ENCODE results near the gene SIDT1. TPM values are rescaled to one million over a fixed set of nuclear protein-coding genes. Genes with fewer than 3 reads are reported as not detected.
"Not testable (repeated sequence)": the region's sequence is repeated elsewhere in the genome, so short reads cannot be mapped to it uniquely, and the experiment has no call there.

Gene SIDT1
- total RNA-seq, 2 donors from 2014 or later, result 34.5 to 44.1 TPM

GRCh38 chr3:113620091-113620490 lies 87.7 kb downstream of the SIDT1 start:
- DNase-seq (ENCODE audit: low spot score) (no peak), ATAC-seq (no peak)
- Mint-ChIP-seq H3K4me3 (no peak overlapping the region), H3K4me1 (ENCODE audit: low read depth in 2 of 2) (no peaks in the 10 kb centered on the region), H3K36me3 (peaks cover 28% of the 10 kb centered on the region), H3K27me3 (no peaks in the 10 kb centered on the region), H3K27ac (peak overlapping the region in 1 of 2 donors; percentile 17), H3K9me3 (no peaks in the 10 kb centered on the region)

- ATAC-seq (no peak), DNase-seq (ENCODE audit: low spot score) (no peak)
- Mint-ChIP-seq H3K27me3 (no peaks in the 10 kb centered on the region), H3K4me1 (ENCODE audit: low read depth in 2 of 2) (peaks cover 4 to 7% of the 10 kb centered on the region in 2 donors), H3K36me3 (peaks cover 36% of the 10 kb centered on the region), H3K27ac (no peak overlapping the region), H3K4me3 (no peak overlapping the region), H3K9me3 (no peaks in the 10 kb centered on the region)
Observed at GRCh38 chr3:113623324-113623723, 91.0 kb downstream of the SIDT1 start.

- peaks cover 4 to 7% of the 10 kb centered on the region in 2 donors for H3K4me1 Mint-ChIP-seq (ENCODE audit: low read depth in 2 of 2)
- H3K27ac Mint-ChIP-seq, result no peak overlapping the region
- no peak for ATAC-seq
- DNase-seq (ENCODE audit: low spot score), result no peak
- H3K27me3 Mint-ChIP-seq, result no peaks in the 10 kb centered on the region
- H3K36me3 Mint-ChIP-seq, result peaks cover 36% of the 10 kb centered on the region
- H3K4me3 Mint-ChIP-seq, result no peak overlapping the region
- H3K9me3 Mint-ChIP-seq, result no peaks in the 10 kb centered on the region
Observed at GRCh38 chr3:113623811-113624210, 91.5 kb downstream of the SIDT1 start.

GRCh38 chr3:113625834-113626233 lies 93.5 kb downstream of the SIDT1 start:
- peaks cover 26% of the 10 kb centered on the region for H3K36me3 Mint-ChIP-seq
- no peaks in the 10 kb centered on the region for H3K27me3 Mint-ChIP-seq
- peaks cover 4 to 7% of the 10 kb centered on the region in 2 donors for H3K4me1 Mint-ChIP-seq (ENCODE audit: low read depth in 2 of 2)
- H3K9me3 Mint-ChIP-seq, result no peaks in the 10 kb centered on the region
- H3K4me3 Mint-ChIP-seq, result no peak overlapping the region
- H3K27ac Mint-ChIP-seq, result peak overlapping the region; percentile 4 to 63
- DNase-seq (ENCODE audit: low spot score) (no peak), ATAC-seq (no peak)

GRCh38 chr3:113626503-113627371 lies 94.4 kb downstream of the SIDT1 start:
- peak; percentile 64 to 73 for ATAC-seq
- Mint-ChIP-seq H3K27me3 (no peaks in the 10 kb centered on the region), H3K9me3 (no peaks in the 10 kb centered on the region), H3K4me3 (no peak overlapping the region), H3K4me1 (ENCODE audit: low read depth in 2 of 2) (peaks cover 4 to 7% of the 10 kb centered on the region in 2 donors), H3K36me3 (peaks cover 22% of the 10 kb centered on the region), H3K27ac (peak overlapping the region; percentile 4 to 63)
- no peak for DNase-seq (ENCODE audit: low spot score)

- no peaks in the 10 kb centered on the region for H3K27me3 Mint-ChIP-seq
Observed at GRCh38 chr3:113628316-113628715, 96.0 kb downstream of the SIDT1 start.

GRCh38 chr3:113628788-113629187 lies 96.4 kb downstream of the SIDT1 start:
- no peak for DNase-seq (ENCODE audit: low spot score)
- H3K4me1 Mint-ChIP-seq (ENCODE audit: low read depth in 2 of 2), result peaks cover 4 to 7% of the 10 kb centered on the region in 2 donors
- ATAC-seq, result no peak
- no peak overlapping the region for H3K4me3 Mint-ChIP-seq
- H3K27ac Mint-ChIP-seq, result no peak overlapping the region
- peaks cover 19% of the 10 kb centered on the region for H3K36me3 Mint-ChIP-seq
- H3K27me3 Mint-ChIP-seq, result no peaks in the 10 kb centered on the region
- H3K9me3 Mint-ChIP-seq, result no peaks in the 10 kb centered on the region

More at GRCh38 chr3:113628316-113628715, 96.0 kb downstream of the SIDT1 start:
- peaks cover 22% of the 10 kb centered on the region for H3K36me3 Mint-ChIP-seq
- no peak for ATAC-seq
- peak overlapping the region in 1 of 2 donors; percentile 52 for H3K27ac Mint-ChIP-seq
- no peak for DNase-seq (ENCODE audit: low spot score)
- no peak overlapping the region for H3K4me3 Mint-ChIP-seq
- no peaks in the 10 kb centered on the region for H3K9me3 Mint-ChIP-seq
- H3K4me1 Mint-ChIP-seq (ENCODE audit: low read depth in 2 of 2), result peaks cover 4 to 7% of the 10 kb centered on the region in 2 donors

GRCh38 chr3:113629584-113630421 lies 97.4 kb downstream of the SIDT1 start:
- H3K27ac Mint-ChIP-seq, result no peak overlapping the region
- no peaks in the 10 kb centered on the region for H3K9me3 Mint-ChIP-seq
- peaks cover 12% of the 10 kb centered on the region for H3K36me3 Mint-ChIP-seq
- no peak overlapping the region for H3K4me3 Mint-ChIP-seq
- DNase-seq (ENCODE audit: low spot score) (no peak), ATAC-seq (no peak)
- H3K27me3 Mint-ChIP-seq, result no peaks in the 10 kb centered on the region
- H3K4me1 Mint-ChIP-seq (ENCODE audit: low read depth in 2 of 2), result peaks cover 4 to 7% of the 10 kb centered on the region in 2 donors

- no peak overlapping the region for H3K27ac Mint-ChIP-seq
- H3K4me3 Mint-ChIP-seq, result no peak overlapping the region
- no peak for ATAC-seq
- peaks cover 0 to 5% of the 10 kb centered on the region in 2 donors for H3K4me1 Mint-ChIP-seq (ENCODE audit: low read depth in 2 of 2)
- no peaks in the 10 kb centered on the region for H3K9me3 Mint-ChIP-seq
- H3K36me3 Mint-ChIP-seq, result peaks cover 5% of the 10 kb centered on the region
- no peak for DNase-seq (ENCODE audit: low spot score)
- no peaks in the 10 kb centered on the region for H3K27me3 Mint-ChIP-seq
Observed at GRCh38 chr3:113630956-113631542, 98.7 kb downstream of the SIDT1 start.

- ATAC-seq (no peak), DNase-seq (ENCODE audit: low spot score) (no peak)
- Mint-ChIP-seq H3K27me3 (no peaks in the 10 kb centered on the region), H3K36me3 (no peaks in the 10 kb centered on the region), H3K27ac (peak overlapping the region in 1 of 2 donors; percentile 43), H3K4me1 (ENCODE audit: low read depth in 2 of 2) (peaks cover 0 to 3% of the 10 kb centered on the region in 2 donors), H3K9me3 (no peaks in the 10 kb centered on the region), H3K4me3 (no peak overlapping the region)
Observed at GRCh38 chr3:113631573-113631972, 99.2 kb downstream of the SIDT1 start.

- no peak for ATAC-seq
- Mint-ChIP-seq H3K27ac (no peak overlapping the region), H3K4me1 (ENCODE audit: low read depth in 2 of 2) (no peaks in the 10 kb centered on the region), H3K27me3 (no peaks in the 10 kb centered on the region), H3K4me3 (no peak overlapping the region), H3K36me3 (no peaks in the 10 kb centered on the region), H3K9me3 (no peaks in the 10 kb centered on the region)
- DNase-seq (ENCODE audit: low spot score), result no peak
Observed at GRCh38 chr3:113634782-113635474, 102.6 kb downstream of the SIDT1 start.

- not testable (repeated sequence) for H3K27ac Mint-ChIP-seq; H3K4me1 Mint-ChIP-seq (ENCODE audit: low read depth in 2 of 2); H3K9me3 Mint-ChIP-seq; H3K27me3 Mint-ChIP-seq; H3K36me3 Mint-ChIP-seq; ATAC-seq; H3K4me3 Mint-ChIP-seq; DNase-seq (ENCODE audit: low spot score)
Observed at GRCh38 chr3:113636034-113636433, 103.7 kb downstream of the SIDT1 start.

- no peaks in the 10 kb centered on the region for H3K27me3 Mint-ChIP-seq
- no peak overlapping the region for H3K27ac Mint-ChIP-seq
- no peak for DNase-seq (ENCODE audit: low spot score)
- H3K36me3 Mint-ChIP-seq, result no peaks in the 10 kb centered on the region
- H3K4me1 Mint-ChIP-seq (ENCODE audit: low read depth in 2 of 2), result no peaks in the 10 kb centered on the region
- no peaks in the 10 kb centered on the region for H3K9me3 Mint-ChIP-seq
- no peak overlapping the region for H3K4me3 Mint-ChIP-seq
- ATAC-seq, result no peak
Observed at GRCh38 chr3:113637756-113638155, 105.4 kb downstream of the SIDT1 start.
